ENCODE data around the gene TESMIN.

Gene TESMIN

GRCh38 chr11:68751331-68751856, at the start of gene TESMIN:
TESMIN (minus strand) TSS chr11:68751520; CDS start chr11:68750660, 860 bp downstream.
- peak; percentile 85 to 93 (median 85) for DNase-seq

- peak in 1 of 3 experiments; percentile 22 for DNase-seq
Observed at GRCh38 chr11:68798221-68798813, 47.0 kb upstream of the TESMIN start.

GRCh38 chr11:68796801-68797200, 45.5 kb upstream of the TESMIN start:
- no peak for DNase-seq

- no peak for DNase-seq
Observed at GRCh38 chr11:68792400-68792966, 41.2 kb upstream of the TESMIN start.

GRCh38 chr11:68784653-68785052, 33.3 kb upstream of the TESMIN start:
- no peak for DNase-seq

- no peak for DNase-seq
Observed at GRCh38 chr11:68783216-68783821, 32.0 kb upstream of the TESMIN start.

GRCh38 chr11:68782711-68783110, 31.4 kb upstream of the TESMIN start:
- DNase-seq: no peak

GRCh38 chr11:68780829-68781228, 29.5 kb upstream of the TESMIN start:
- DNase-seq: no peak

- no peak for DNase-seq
Observed at GRCh38 chr11:68778205-68778604, 26.9 kb upstream of the TESMIN start.

GRCh38 chr11:68776442-68777235, 25.3 kb upstream of the TESMIN start:
- no peak for DNase-seq

- DNase-seq: no peak
Observed at GRCh38 chr11:68775951-68776388, 24.6 kb upstream of the TESMIN start.

GRCh38 chr11:68774194-68774585, 22.9 kb upstream of the TESMIN start:
- no peak for DNase-seq

GRCh38 chr11:68773521-68774193, 22.3 kb upstream of the TESMIN start:
- DNase-seq: no peak

- DNase-seq: no peak
Observed at GRCh38 chr11:68772936-68773335, 21.6 kb upstream of the TESMIN start.

- DNase-seq: no peak
Observed at GRCh38 chr11:68770781-68771180, 19.5 kb upstream of the TESMIN start.

GRCh38 chr11:68767672-68768071, 16.4 kb upstream of the TESMIN start:
- no peak for DNase-seq

GRCh38 chr11:68766786-68767185, 15.5 kb upstream of the TESMIN start:
- DNase-seq: no peak

- no peak for DNase-seq
Observed at GRCh38 chr11:68764746-68765145, 13.4 kb upstream of the TESMIN start.

- no peak for DNase-seq
Observed at GRCh38 chr11:68763926-68764657, 12.8 kb upstream of the TESMIN start.

- peak in 1 of 3 experiments; percentile 8 for DNase-seq
Observed at GRCh38 chr11:68763181-68763721, 11.9 kb upstream of the TESMIN start.

- no peak for DNase-seq
Observed at GRCh38 chr11:68762481-68762880, 11.2 kb upstream of the TESMIN start.

GRCh38 chr11:68761801-68762200, 10.5 kb upstream of the TESMIN start:
- DNase-seq: no peak
